Chondrocyte (in vitro differentiated cells): ENCODE results near the gene XPOT. TPM values are rescaled to one million over a fixed set of nuclear protein-coding genes. Genes with fewer than 3 reads are reported as not detected.
A peak's percentile ranks its signal among the peaks of the same experiment; 100 is the strongest.

Source experiments
- DNase-seq: peaks from one replicate; pipeline ENCODE4 v3.0.0; 2021; ENCODE audit warnings: mixed read lengths, low spot score
- H3K27ac Mint-ChIP-seq: one replicate; pipeline ENCODE4 v1.8.0; 2021; ENCODE audit warnings: mild to moderate bottlenecking, moderate library complexity, mixed read lengths; ENCODE audit not compliant: unreplicated experiment
- H3K27me3 Mint-ChIP-seq: 2 replicates; pipeline ENCODE4 v1.8.0; 2021; ENCODE audit warnings: low read depth, mixed read lengths
- H3K36me3 Mint-ChIP-seq: 2 replicates; pipeline ENCODE4 v1.8.0; 2021; ENCODE audit warnings: low read depth, mixed read lengths
- H3K4me1 Mint-ChIP-seq: 2 replicates; pipeline ENCODE4 v1.8.0; 2021; ENCODE audit warnings: low read depth, mild to moderate bottlenecking, mixed read lengths
- H3K4me3 Mint-ChIP-seq: one replicate; pipeline ENCODE4 v1.8.0; 2021; ENCODE audit warnings: mild to moderate bottlenecking, moderate library complexity, mixed read lengths; ENCODE audit not compliant: unreplicated experiment
- H3K9me3 Mint-ChIP-seq: 2 replicates; pipeline ENCODE4 v1.8.0; 2021; ENCODE audit warnings: low read depth, mixed read lengths
- CTCF ChIP-seq: fragments of 200-600 bp; sonication (generic); IDR thresholded peaks from 2 replicates; pipeline ENCODE4 v1.5.0; 2021; ENCODE audit warnings: antibody characterized with exemption, mild to moderate bottlenecking, moderate library complexity
- total RNA-seq: library from RNA; stranded (reverse); gene quantifications from 3 replicates; pipeline ENCODE4 v1.2.1, GENCODE V29; 2021

XPOT gene
- total RNA-seq, 1 donor from 2014 or later = 213 TPM

- no peaks in the 10 kb centered on the region for H3K9me3 Mint-ChIP-seq
- H3K4me3 Mint-ChIP-seq = peak overlapping the region; percentile 87
- H3K4me1 Mint-ChIP-seq = peaks cover 33% of the 10 kb centered on the region
- no peaks in the 10 kb centered on the region for H3K27me3 Mint-ChIP-seq
- H3K27ac Mint-ChIP-seq = peak overlapping the region; percentile 95
- no peak for TF ChIP-seq CTCF
- no peak for DNase-seq
- peaks cover 17% of the 10 kb centered on the region for H3K36me3 Mint-ChIP-seq
These were observed 46.7 kb downstream of the XPOT start for GRCh38 chr12:64450711-64451486.

- H3K4me1 Mint-ChIP-seq = peaks cover 33% of the 10 kb centered on the region
- peak within 1 kb of the TSS; percentile 87 for H3K4me3 Mint-ChIP-seq
- no peaks in the 10 kb centered on the region for H3K9me3 Mint-ChIP-seq
- no peaks in the 10 kb centered on the region for H3K27me3 Mint-ChIP-seq
- TF ChIP-seq CTCF = peak; percentile 51
- DNase-seq = peak; percentile 96
- H3K36me3 Mint-ChIP-seq = peaks cover 12% of the 10 kb centered on the region
- H3K27ac Mint-ChIP-seq = peak within 1 kb of the TSS; percentile 99
These were observed 47.7 kb downstream of the XPOT start, which contains the start of gene TBK1 for GRCh38 chr12:64451687-64452558. Gene TBK1 (plus strand): TSS chr12:64452120. CDS start chr12:64455871, 3,751 bp downstream.

- Mint-ChIP-seq H3K4me3 (peak overlapping the region; percentile 87), H3K27me3 (no peaks in the 10 kb centered on the region), H3K36me3 (peaks cover 8% of the 10 kb centered on the region), H3K4me1 (peaks cover 33% of the 10 kb centered on the region), H3K27ac (peak overlapping the region; percentile 99), H3K9me3 (no peaks in the 10 kb centered on the region)
- no peak for TF ChIP-seq CTCF
- no peak for DNase-seq
These were observed 48.6 kb downstream of the XPOT start for GRCh38 chr12:64452559-64453329.

- DNase-seq = no peak
- TF ChIP-seq CTCF = no peak
- Mint-ChIP-seq H3K4me1 (peaks cover 41% of the 10 kb centered on the region), H3K9me3 (no peaks in the 10 kb centered on the region), H3K27ac (no peak overlapping the region), H3K27me3 (no peaks in the 10 kb centered on the region), H3K4me3 (no peak overlapping the region), H3K36me3 (peaks cover 3% of the 10 kb centered on the region)
These were observed 51.3 kb downstream of the XPOT start for GRCh38 chr12:64455506-64455905.
